Measurements from ENCODE around the gene TMEM132A.
"Not testable (repeated sequence)": the region's sequence is repeated elsewhere in the genome, so short reads cannot be mapped to it uniquely, and the experiment has no call there.

The TMEM132A gene

DNA sequence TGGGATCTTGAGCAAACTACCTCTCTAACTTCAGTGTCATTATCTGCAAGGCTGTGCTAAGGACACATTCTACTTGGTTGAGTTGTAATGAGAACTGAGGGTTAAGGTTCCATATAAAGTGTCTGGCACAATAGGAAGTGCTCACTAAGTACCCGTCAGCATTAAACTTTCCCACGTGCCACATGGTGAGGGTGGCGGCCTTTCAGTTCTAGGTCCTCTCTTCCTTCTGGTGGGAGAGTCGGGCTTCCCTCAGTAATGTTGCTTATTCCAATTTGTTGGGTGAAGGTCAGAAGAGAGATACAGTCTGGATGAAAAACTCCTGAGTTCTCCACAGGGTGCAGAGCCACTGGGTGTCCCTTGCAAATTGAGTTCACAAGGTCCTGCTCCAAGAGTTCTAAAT, 42.6 kb downstream of the TMEM132A start:
- no peak for DNase-seq

DNA sequence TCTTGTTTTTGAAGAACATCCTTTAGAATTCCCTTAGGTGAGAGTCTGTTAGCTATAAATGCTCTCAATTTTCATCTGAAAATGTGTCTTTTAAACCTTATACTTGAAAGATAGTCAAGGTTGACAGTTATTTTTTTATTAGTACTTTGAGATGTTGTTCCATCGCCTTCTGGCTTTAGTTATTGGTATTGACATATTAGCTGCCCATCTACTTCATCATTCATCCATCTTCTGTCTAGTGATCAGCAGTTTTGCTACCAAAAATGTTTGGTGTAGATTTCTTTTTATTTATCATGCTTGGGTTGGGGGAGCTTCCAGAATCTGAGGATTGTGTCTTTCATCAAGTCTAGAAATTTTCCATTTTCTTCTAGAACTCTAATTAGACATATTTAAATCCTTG, 44.0 kb downstream of the TMEM132A start:
- no peak for DNase-seq

DNA sequence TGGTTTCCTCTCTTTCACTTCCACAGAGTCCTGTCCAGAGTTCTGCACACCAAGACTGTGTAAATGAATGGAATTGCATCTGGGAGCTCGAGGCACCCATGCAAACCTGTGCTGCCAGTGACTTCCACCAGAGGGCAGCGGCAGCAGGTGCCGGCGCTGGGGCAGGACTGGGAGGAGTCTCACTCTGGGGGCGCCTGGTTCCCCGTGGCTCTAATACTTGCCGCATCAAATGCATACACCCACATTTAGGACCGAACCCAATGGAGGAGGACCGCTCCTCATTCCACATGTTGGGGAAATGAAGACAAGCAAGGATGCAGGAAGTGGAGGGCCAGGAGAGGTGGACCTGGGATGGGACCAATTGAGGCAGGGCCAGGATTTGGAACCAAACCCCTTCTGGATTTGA, 46.1 kb downstream of the TMEM132A start:
- DNase-seq = peak; percentile 50 to 77 (median 66)

DNA sequence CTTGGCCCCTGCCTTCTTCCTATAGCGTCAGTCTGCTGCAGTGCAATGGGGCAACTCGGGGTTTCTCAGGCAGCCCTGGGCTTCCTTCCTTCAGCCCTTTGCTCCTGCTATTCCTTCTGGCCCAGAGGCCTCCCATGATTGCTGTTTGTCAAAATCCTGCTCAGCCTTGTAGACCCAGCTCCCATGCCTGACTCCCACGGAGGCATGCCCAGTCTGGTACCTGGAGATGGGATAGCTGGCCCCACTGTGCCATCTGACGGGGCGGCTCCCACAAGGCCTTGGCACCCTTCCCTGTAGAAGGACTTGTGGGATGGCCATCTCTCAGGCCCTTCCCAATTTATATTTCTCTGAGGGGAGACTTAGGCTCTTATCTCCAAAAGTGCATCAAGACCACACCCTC, 46.6 kb downstream of the TMEM132A start:
- no peak for DNase-seq

DNA sequence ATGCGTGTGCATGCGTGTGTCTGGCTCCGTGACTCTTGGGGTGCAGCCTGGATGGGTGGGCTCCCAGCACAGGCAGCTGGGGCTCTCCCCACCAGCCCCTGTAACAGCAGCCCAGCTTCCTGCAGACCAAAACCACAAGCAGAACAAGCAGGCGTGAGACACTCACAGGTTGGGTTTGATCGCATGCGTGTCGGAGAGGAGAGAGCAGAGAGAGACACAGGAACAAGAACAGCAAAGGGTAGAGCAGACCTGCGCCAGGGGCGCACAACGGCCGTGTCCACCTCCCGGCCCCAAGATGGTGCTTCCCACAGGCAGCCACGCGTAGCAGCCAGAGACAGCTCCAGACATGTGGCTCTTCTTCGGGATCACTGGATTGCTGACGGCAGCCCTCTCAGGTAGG, 47.3 kb downstream of the TMEM132A start, which contains the start of gene CD6:
TSS of gene CD6 (plus strand) at position 161 of the 400 bp plus-strand sequence. CDS start at position 347, 186 bp downstream.
- peak in 2 of 4 experiments; percentile 40 to 54 for DNase-seq

DNA sequence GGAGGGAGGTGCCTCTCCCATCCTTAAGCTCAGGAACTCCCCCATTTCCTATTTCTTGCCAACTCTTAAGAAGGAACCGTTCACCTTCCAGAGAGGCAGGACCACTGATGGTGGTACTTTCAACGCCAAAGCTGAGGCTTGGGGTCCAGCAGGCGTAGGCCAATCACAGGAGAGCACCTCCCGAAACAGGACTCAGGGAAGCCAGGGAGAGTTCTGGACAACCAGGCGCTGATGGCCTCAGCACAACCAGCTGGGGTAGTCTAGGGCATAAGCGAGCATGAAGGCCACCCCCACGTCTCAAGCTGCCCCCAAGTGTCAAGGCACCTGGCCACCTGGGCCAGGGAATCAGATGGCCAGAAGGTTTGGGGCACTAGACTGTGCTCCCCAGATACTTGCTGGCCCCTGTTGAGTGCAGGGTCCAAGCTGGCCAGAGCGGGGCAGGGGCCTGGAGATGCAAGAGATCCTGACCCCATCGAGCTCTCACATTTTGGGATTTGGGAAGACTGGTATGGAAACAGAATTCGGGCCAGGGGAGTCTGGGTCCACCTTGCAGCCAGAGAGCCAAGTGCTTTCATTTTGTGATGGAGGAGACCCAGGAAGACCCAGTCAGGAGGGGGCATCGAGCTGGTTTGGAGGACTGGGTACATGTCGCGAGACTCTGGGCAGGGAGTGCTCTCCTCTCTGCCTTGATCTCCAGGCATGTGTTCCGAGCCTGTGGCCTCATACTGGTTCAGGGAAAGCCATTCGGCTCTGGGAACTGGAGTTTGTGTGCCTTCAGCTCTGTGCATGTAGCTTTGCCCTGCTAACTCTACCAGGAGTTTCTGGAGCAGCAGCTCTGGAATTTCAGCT, 48.1 kb downstream of the TMEM132A start:
- no peak for DNase-seq

DNA sequence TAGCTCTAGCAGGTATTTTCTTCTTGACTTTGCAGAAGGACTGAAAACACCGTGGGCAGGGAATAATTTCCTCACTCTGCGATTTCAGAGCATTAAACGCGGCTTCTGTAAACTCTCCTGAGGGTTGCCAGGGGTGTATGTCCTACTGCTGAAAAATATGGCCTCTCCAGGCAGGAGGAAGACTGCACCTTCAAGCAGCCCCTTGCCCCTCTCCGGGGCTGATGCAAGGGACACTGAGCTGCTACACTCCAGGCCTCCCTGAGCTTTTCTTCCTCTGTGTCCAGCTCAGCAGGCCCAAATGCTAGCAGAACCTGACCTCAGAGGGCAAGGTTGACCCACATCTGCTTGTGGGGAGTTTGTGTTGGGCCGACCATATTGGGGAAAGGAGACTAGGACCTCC, 49.4 kb downstream of the TMEM132A start:
- DNase-seq = no peak

DNA sequence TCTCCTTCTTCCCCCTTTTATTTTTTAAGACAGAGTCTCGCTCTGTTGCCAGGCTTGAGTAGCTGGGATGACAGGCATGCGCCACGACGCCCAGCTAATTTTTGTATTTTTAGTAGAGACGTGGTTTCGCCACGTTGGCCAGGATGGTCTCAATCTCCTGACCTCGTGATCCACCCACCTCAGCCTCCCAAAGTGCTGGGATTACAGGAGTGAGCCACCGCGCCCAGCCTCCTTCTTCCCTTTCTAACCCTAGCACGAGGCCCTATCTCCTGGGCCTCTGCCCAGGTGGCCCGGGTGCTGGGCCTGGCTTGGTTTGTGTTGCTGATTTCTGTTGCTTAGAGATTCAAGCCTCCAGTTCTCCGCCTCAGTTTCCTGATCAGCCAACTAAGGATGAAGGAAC, 50.1 kb downstream of the TMEM132A start:
- DNase-seq = not testable (repeated sequence)

DNA sequence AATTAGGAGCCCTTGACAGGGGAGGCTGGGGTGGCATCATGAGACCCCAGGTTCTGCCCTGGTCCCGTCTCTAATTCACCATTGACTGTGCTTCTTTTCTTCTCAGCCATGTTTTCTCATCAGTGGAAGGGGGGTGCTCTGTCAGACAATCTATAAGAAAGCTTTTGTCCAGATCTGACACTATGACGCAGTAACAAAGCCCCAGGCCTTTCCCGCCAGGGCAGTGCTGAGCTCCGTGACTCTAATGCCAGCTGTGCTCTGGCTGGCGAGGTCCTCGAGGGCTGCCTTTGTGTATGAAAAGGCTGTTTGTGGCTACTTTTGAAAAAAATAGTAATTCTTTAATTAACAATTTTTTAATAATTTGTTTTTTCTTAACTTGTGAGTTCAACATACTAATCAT, 50.5 kb downstream of the TMEM132A start:
- no peak for DNase-seq

DNA sequence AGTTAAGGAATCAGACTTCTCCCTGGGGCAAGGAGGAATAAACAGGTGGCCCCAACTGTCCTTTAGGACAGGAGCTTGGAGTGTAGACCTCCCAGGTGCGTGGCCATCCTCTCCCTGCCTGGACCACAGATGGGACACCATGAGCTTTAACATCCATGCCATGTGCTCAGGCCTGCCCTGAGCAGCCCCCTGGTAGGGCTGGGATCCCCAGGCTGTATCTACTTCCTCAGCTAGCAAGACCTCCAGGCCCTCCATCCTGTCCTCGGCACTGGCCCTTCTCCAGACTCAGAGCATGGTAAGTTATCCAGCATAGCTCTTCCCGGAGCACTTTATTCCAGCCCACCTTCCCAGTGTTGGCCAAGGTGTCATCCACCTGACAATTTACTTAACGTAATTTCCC, 53.0 kb downstream of the TMEM132A start:
- no peak for DNase-seq

DNA sequence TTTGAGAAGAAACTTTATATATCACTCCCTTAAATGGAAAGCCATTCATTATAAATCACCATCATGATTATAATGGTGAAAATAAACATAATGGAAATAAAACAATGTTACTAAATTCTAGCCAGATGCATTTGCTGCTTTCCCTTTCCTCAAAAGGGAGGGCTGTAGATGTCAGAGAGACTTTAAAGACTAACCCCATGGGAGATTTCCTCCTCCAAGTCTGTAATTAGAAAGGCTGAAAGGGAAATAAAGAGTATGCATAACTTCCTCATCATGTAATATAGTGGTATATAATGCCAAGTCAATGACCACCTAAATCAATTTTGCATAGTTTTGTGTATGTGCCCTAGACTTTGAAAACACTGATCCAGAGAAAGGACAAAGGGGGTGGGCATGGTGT, 53.6 kb downstream of the TMEM132A start:
- no peak for DNase-seq

DNA sequence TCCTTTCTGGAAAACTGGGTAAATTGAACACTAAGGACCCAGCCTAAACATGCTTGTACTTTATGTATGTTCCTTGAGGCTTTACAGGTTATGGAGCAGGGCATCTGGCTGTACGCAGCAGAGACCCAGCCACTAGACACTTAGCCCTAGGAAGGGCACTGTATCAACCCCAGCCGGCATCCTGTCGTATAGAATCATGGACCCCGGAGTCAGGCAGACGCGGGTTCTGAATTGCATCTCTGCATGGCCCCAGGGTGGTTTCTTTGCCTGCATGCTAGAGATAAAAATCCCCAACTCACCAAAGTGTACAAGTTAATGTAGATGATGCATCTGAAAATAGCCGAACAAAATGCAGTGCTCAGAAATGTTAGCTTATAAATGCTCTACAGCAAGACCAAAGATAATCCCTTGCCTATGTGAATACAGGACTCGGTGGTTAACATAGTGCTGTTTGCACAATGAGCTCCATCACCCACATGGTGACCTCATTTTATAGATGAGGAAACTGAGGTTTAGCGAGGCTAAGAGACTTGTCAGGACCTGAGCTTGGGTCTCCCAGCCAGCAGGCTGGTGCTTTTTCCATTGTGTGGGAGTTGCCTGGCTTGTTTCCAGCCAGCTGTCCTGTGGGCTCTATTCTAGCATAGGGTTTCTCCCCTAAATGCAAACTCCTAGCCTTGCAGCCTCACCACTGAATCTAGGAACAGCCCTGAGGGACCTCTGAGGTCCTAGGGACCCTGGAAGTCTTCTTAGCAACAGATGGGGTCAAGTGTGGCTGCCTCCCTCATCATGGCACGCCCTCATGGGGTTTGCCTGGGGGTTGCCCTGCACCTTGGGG, 54.5 kb downstream of the TMEM132A start:
- no peak for DNase-seq

DNA sequence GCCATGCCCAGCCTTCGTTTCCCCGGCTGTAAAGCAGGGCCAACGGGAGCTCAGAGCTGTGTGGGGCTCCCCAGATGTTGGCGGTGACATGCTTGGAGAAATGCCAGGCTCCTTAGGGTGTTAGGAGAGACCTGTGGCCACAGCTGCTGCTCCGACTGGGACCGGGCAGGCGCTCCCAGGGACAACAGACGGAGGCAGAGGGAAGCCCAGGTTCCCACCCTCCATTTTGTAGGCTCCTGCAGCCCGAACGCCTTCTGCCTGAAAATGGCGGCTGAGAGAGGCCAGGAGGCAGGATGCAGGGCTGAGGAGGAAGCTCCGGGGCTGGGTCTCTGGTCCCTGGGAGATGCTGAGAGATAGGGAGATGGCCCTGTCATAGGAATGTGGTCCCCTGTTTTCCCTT, 57.3 kb downstream of the TMEM132A start:
- no peak for DNase-seq

DNA sequence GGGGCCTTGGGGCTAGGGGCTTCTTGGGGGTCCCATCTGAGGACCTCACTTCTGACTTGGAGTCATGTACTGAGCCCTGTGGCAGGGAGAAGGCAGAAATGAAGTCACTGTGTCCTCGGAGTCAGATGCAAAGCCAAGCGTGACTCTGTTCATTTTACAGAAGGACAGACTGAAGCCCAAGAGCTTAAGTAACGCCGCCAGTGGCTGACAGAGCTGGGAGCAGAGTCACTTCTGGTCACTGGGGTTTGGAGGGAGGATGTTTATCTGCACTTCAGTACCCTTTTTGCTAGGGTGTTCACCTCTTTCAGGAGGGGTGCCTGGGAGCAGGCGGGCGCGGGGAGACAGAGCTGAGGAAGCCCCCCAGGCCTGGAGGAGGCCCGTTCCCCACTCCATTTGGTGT, 57.9 kb downstream of the TMEM132A start:
- DNase-seq = no peak

DNA sequence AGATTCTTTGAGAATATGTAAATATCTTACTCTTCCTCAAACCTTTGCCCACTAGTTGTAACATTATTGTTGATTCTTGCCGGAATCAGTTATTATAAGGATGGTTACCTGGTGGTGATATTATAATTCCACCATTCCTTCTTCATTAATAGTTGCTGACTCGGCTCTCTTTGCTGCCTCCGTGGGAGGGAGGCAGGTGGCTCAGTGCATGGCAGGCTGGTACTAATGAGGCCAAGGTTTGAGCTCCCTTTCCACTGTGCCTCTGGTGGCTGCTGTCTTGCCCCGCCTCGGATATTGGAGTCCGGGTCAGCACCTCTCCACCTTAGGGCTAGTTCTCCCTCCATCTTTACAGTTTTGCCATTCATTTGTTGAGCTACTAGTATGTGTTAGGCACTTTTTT, 59.9 kb downstream of the TMEM132A start:
- no peak for DNase-seq

DNA sequence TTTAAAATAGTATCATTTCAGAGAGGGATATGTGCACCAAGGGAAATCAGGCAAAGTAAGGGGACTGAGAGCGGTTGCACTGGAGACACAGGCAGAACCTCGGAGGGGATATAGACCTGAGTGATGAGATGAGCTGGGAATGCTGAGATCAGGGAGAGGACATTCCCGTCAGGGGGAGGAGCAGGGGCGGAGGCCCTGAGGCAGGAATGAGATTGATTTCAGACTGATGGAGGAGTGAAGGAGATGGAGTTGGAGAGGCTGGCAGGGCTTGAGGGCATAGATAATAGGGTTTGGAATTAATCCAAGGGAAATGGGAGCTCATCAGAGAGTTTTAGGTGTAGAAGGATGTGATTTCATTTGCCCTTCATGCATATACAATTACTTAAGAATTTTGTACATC, 60.4 kb downstream of the TMEM132A start:
- no peak for DNase-seq

DNA sequence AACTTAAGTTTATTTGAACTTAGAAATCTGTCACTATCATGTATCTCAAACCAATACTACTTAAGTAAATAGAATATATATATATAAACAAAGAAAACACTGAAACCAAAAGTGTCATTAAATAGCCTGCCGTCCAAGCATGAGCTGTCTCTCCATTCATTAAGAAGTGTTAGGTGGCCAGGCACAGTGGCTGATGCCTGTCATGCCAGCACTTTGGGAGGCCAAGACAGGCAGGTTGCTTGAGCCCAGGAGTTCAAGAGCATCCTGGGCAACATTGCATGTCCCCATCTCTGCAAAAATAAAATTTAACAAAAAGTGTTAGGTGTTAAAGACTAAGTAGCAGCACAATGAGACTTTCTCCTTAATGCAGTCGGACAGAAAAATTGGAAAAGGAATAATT, 61.2 kb downstream of the TMEM132A start:
- no peak for DNase-seq

DNA sequence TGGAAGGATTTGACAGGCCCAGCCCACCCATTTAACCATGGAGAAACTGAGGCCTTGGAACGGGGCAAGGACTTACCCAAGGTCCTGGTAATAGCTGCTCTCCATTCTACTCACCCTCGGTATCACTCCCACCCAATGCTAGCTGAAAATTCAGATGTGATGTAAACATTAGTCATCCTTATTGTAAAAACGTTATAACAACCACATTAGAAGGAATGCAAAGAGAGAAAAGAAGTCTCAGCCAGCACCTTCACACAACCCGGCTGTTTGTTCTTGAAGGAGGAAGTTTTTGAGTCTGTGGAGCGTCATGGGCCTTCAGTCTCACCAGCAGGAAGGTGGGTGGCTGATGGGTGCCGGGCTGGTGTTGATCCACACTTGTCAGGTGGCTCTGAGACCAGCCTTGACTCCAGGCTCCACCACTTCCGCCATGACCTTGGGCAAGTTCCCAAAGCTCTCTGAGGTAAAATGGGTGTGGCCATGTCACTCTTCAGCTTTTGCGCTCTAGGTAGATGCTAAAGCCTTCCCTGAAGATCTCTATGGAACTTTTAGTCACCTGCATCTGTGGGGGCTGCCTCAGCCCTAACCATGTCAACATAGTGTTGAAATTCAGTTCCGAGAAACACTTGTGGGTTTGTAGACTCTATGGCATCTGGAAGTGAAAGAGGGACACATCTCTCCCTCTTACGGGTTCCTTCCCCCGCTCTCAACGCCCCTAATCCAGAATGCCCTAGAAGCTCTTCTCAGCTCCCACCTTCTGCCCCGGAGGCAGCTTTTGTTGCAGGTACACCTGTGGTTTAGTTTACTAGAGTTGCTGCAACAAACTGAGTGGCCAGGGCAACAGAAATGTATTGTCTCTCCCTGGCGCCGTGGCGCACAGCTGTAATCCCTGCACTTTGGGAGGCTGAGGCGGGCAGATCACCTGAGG, 62.0 kb downstream of the TMEM132A start:
- DNase-seq = peak; percentile 63 to 87 (median 71)

Data from activated naive CD4-positive, alpha-beta T cell (primary cell).